Kidney (tissue), 14 donors: ENCODE results near the gene CSRNP2. TPM values are rescaled to one million over a fixed set of nuclear protein-coding genes. Genes with fewer than 3 reads are reported as not detected.

Source experiments
- DNase-seq, 5 donors: peaks; one replicate each; pipeline ENCODE4 v3.0.0-alpha.2; 2013 to 2020
- FAIRE-seq: peaks from 2 replicates; lab custom pipeline; 2012; peaks lifted over from hg19 to GRCh38; lab: Jason Lieb, UNC
- H3K27ac ChIP-seq, 2 donors: one replicate each; pipeline ENCODE4 v1.7.0; 2013; ENCODE audit warnings: low read depth in 2 of 2, low read length in 2 of 2, inconsistent platforms in 1 of 2
- H3K27me3 ChIP-seq: one replicate; pipeline ENCODE4 v1.7.1; 2013; ENCODE audit warnings: low read length, inconsistent platforms; ENCODE audit not compliant: control insufficient read depth, insufficient read depth
- H3K36me3 ChIP-seq, 3 donors: one replicate each; pipeline versions ENCODE4 v1.7.0 to v1.7.1; 2013; ENCODE audit warnings: low read length in 3 of 3, control low read depth in 1 of 3, inconsistent platforms in 1 of 3; ENCODE audit not compliant: insufficient read depth in 3 of 3, control insufficient read depth in 2 of 3
- H3K4me1 ChIP-seq, 3 donors: one replicate each; pipeline versions ENCODE4 v1.7.0 to v1.7.1; 2013; ENCODE audit warnings: low read length in 3 of 3, inconsistent platforms in 1 of 3, low read depth in 1 of 3; ENCODE audit not compliant: control insufficient read depth in 2 of 3, insufficient read depth in 2 of 3
- H3K4me3 ChIP-seq, 3 donors: one replicate each; pipeline versions ENCODE4 v1.7.0 to v1.8.1; 2013; ENCODE audit warnings: low read length in 3 of 3, control low read depth in 1 of 3, inconsistent platforms in 1 of 3
- H3K9ac ChIP-seq, 3 donors: one replicate each; pipeline versions ENCODE4 v1.7.0 to v1.7.1; 2013; ENCODE audit warnings: low read length in 3 of 3, control low read depth in 1 of 3, inconsistent platforms in 1 of 3
- H3K9me3 ChIP-seq, 3 donors: one replicate each; pipeline versions ENCODE4 v1.7.0 to v1.7.1; 2013; ENCODE audit warnings: low read length in 3 of 3, control low read depth in 1 of 3, inconsistent platforms in 1 of 3; ENCODE audit not compliant: control insufficient read depth in 2 of 3, insufficient read depth in 1 of 3
- intact Hi-C: fragments of 100-400 bp; cut with DNase I; formaldehyde crosslinking; loops from one replicate; pipeline ENCODE4 v1.11.1; 2022
- polyA plus RNA-seq: library from polyadenylated mRNA; stranded (reverse); fragments of 350-450 nt; fragmentation: Illumina TruSeq; extraction: RNeasy Lipid Tissue Mini Kit (QIAGEN cat#74804); gene quantifications from one replicate; pipeline ENCODE4 v1.2.3, GENCODE V29; 2014; ENCODE audit warnings: low read depth, low replicate concordance; ENCODE audit not compliant: insufficient read depth
- total RNA-seq: library from RNA; stranded (reverse); fragmentation: NEBNext Ultra II Directional; extraction: Animal tissue kit (Norgen Biotek cat#: 25700); gene quantifications from one replicate; pipeline ENCODE4 v1.2.1, GENCODE V29; 2021
- TF ChIP-seq, protein P1 (sequence below): IDR thresholded peaks from 3 replicates; pipeline ENCODE4 v1.5.1; 2012; ENCODE audit warnings: mild to moderate bottlenecking, moderate library complexity, borderline replicate concordance; ENCODE audit not compliant: insufficient read depth; ENCODE audit errors: extremely low read depth
- donor health status: control.
- donor health status: control.
- donor health status: control.
- donor health status: control.
- donor health status: control.
- donor health status: DM: yes; HTN: yes; CAD: no.
- donor health status: Normal renal cell carcinoma (clear cell type).

CSRNP2 gene
- total and polyA plus RNA-seq, 2 donors from 2014 or later, result 8.5 to 29.6 TPM

DNA sequence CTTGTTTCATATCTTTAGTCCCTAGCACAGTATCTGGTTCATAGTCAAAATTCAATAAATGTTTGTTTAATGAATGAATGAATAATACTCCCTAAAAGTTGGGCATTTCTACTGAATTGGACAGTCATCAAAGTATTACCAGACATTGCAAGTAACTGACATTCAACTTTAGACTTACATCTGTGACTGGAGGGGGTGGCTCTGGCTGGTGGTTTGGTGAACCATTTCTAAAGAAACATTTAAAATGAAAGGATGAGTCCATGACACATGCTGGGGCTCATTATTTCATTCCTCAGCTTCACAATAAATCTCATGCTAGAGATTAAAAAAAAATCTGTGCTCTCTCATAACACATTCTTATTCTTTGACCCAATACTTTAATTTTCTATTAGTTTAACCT lies 20.6 kb upstream of the CSRNP2 start:
- H3K36me3 ChIP-seq, result peaks cover 18 to 59% (median 19%) of the 10 kb centered on the region in 3 donors
- no peak for FAIRE-seq

DNA sequence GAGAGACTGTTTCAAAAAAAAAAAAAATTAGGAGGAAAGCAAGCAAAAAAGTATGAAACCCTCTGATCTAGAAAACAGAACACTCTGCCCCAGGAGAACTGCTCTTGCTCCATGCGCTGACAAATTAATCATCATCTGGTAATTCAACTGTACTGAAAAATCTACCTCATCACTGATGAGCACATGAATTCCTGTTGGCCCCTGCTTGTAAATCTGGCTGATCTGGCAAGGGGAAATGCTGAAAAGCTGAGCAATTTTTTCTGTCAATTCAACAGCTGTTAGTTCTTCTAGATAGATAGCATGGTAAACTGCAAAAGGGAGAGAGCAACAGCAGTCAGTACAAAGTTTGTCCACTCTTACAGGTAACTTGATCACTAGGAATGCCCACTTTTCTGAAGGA lies 15.2 kb upstream of the CSRNP2 start:
- Histone ChIP-seq H3K9me3 (no peaks in the 10 kb centered on the region), H3K27ac (no peak overlapping the region), H3K27me3 (no peaks in the 10 kb centered on the region), H3K9ac (no peak overlapping the region), H3K4me3 (no peak overlapping the region), H3K36me3 (peaks cover 15 to 51% (median 25%) of the 10 kb centered on the region in 3 donors), H3K4me1 (no peaks in the 10 kb centered on the region)
- DNase-seq, result no peak
- TF ChIP-seq, protein P1, sequence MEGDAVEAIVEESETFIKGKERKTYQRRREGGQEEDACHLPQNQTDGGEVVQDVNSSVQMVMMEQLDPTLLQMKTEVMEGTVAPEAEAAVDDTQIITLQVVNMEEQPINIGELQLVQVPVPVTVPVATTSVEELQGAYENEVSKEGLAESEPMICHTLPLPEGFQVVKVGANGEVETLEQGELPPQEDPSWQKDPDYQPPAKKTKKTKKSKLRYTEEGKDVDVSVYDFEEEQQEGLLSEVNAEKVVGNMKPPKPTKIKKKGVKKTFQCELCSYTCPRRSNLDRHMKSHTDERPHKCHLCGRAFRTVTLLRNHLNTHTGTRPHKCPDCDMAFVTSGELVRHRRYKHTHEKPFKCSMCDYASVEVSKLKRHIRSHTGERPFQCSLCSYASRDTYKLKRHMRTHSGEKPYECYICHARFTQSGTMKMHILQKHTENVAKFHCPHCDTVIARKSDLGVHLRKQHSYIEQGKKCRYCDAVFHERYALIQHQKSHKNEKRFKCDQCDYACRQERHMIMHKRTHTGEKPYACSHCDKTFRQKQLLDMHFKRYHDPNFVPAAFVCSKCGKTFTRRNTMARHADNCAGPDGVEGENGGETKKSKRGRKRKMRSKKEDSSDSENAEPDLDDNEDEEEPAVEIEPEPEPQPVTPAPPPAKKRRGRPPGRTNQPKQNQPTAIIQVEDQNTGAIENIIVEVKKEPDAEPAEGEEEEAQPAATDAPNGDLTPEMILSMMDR, result no peak
- intact Hi-C loops, result no loop called here
- FAIRE-seq, result no peak

More for the DNA sequence above, 20.6 kb upstream of the CSRNP2 start:
- intact Hi-C loops, result no loop called here
- TF ChIP-seq, protein P1, result no peak
- Histone ChIP-seq H3K4me3 (no peak overlapping the region), H3K27ac (no peak overlapping the region), H3K27me3 (no peaks in the 10 kb centered on the region), H3K9ac (no peak overlapping the region), H3K9me3 (no peaks in the 10 kb centered on the region), H3K4me1 (no peaks in the 10 kb centered on the region)
- no peak for DNase-seq

DNA sequence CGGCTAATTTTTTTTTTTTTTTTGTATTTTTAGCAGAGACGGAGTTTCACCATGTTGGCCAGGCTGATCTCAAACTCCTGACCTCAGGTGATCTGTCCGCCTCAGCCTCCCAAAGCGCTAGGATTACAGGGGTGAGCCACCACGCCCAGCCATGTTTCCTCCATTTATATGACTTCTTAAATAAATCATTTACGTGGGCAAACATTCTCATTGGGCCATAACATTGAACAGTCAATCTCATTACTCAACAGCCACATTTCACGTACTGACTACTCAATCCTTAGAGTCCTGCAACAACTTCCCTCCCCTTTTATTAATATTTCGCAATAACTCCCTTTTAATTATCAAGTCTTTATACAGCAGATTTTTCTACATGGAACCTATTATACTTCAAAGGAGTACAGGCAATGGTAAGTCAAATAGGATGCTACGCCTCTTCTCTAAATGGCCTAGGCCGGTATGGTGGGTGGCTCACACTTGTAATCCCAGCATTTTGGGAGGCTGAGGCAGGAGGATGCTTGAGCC lies 7.4 kb upstream of the CSRNP2 start:
- H3K27ac ChIP-seq, result no peak overlapping the region
- intact Hi-C loops, result no loop called here

More for the DNA sequence above, 7.4 kb upstream of the CSRNP2 start:
- TF ChIP-seq, protein P1, result no peak
- Histone ChIP-seq H3K9me3 (no peaks in the 10 kb centered on the region), H3K36me3 (peaks cover 4 to 16% (median 13%) of the 10 kb centered on the region in 3 donors), H3K4me3 (no peak overlapping the region), H3K4me1 (no peaks in the 10 kb centered on the region), H3K9ac (no peak overlapping the region), H3K27me3 (no peaks in the 10 kb centered on the region)
- FAIRE-seq (no peak), DNase-seq (no peak)
